Neural progenitor cell (in vitro differentiated cells): Measurements from ENCODE around the gene SUCLA2. TPM values are rescaled to one million over a fixed set of nuclear protein-coding genes. Genes with fewer than 3 reads are reported as not detected.
"Not testable (repeated sequence)": the region's sequence is repeated elsewhere in the genome, so short reads cannot be mapped to it uniquely, and the experiment has no call there.

ENCODE experiments used
- DNase-seq: peaks from one replicate; pipeline ENCODE4 v3.0.0-alpha.2; 2016; ENCODE audit warnings: low spot score
- H2AFZ ChIP-seq: fragments of 200-600 bp; sonication (generic); replicated peaks from 2 replicates; pipeline ENCODE4 v1.6.1; 2016; ENCODE audit warnings: antibody characterized with exemption
- H3F3A ChIP-seq: fragments of 200-600 bp; sonication (generic); 2 replicates; pipeline ENCODE4 v1.6.1; 2016; ENCODE audit warnings: antibody characterized with exemption, low read depth
- H3K27ac ChIP-seq: fragments of 200-600 bp; sonication (generic); 2 replicates; pipeline ENCODE4 v1.5.1; 2016; ENCODE audit warnings: mild to moderate bottlenecking
- H3K27me3 ChIP-seq: fragments of 200-600 bp; sonication (generic); 2 replicates; pipeline ENCODE4 v1.6.1; 2016; ENCODE audit warnings: mild to moderate bottlenecking, moderate library complexity
- H3K36me3 ChIP-seq: fragments of 200-600 bp; sonication (generic); 2 replicates; pipeline ENCODE4 v1.5.1; 2016
- H3K4me1 ChIP-seq: fragments of 200-600 bp; sonication (generic); 2 replicates; pipeline ENCODE4 v1.6.1; 2016; ENCODE audit warnings: mixed run types
- H3K4me2 ChIP-seq: fragments of 200-600 bp; sonication (generic); 2 replicates; pipeline ENCODE4 v1.6.1; 2016
- H3K4me3 ChIP-seq: fragments of 200-600 bp; sonication (generic); 2 replicates; pipeline ENCODE4 v1.5.1; 2016
- H3K79me2 ChIP-seq: fragments of 200-600 bp; sonication (generic); 2 replicates; pipeline ENCODE4 v1.6.1; 2016; ENCODE audit warnings: low read depth
- H3K9ac ChIP-seq: fragments of 200-600 bp; sonication (generic); 2 replicates; pipeline ENCODE4 v1.6.1; 2016
- H3K9me3 ChIP-seq: fragments of 200-600 bp; sonication (generic); 2 replicates; pipeline ENCODE4 v1.5.1; 2016; ENCODE audit warnings: low read depth
- H4K20me1 ChIP-seq: fragments of 200-600 bp; sonication (generic); 2 replicates; pipeline ENCODE4 v1.6.1; 2016; ENCODE audit warnings: low read depth
- H3K27ac Mint-ChIP-seq: 3 replicates; pipeline ENCODE4 v1.8.0; 2021; ENCODE audit warnings: mixed read lengths
- H3K27me3 Mint-ChIP-seq: 2 replicates; pipeline ENCODE4 v1.8.0; 2022; ENCODE audit warnings: low read depth, mild to moderate bottlenecking, inconsistent platforms, moderate library complexity, mixed read lengths; ENCODE audit not compliant: insufficient read depth
- H3K36me3 Mint-ChIP-seq: 3 replicates; pipeline ENCODE4 v1.8.0; 2021; ENCODE audit warnings: mixed read lengths
- H3K4me1 Mint-ChIP-seq: 3 replicates; pipeline ENCODE4 v1.8.0; 2021; ENCODE audit warnings: mixed read lengths
- H3K4me3 Mint-ChIP-seq: 3 replicates; pipeline ENCODE4 v1.8.0; 2021; ENCODE audit warnings: mild to moderate bottlenecking, moderate library complexity, mixed read lengths
- H3K9me3 Mint-ChIP-seq: 3 replicates; pipeline ENCODE4 v1.8.0; 2020; ENCODE audit warnings: mixed read lengths
- CTCF ChIP-seq: fragments of 200-600 bp; sonication (generic); IDR thresholded peaks from 2 replicates; pipeline ENCODE4 v1.5.1; 2017; ENCODE audit warnings: antibody characterized with exemption, mild to moderate bottlenecking
- EZH2 ChIP-seq: fragments of 200-600 bp; sonication (generic); IDR thresholded peaks from 2 replicates; pipeline ENCODE4 v1.6.1; 2017; ENCODE audit warnings: antibody characterized with exemption, mild to moderate bottlenecking, moderate library complexity
- EZH2phosphoT487 ChIP-seq: fragments of 200-600 bp; sonication (generic); IDR thresholded peaks from 2 replicates; pipeline ENCODE4 v1.6.1; 2017; ENCODE audit warnings: antibody characterized with exemption
- total RNA-seq: library from RNA; depleted of rRNA; stranded (reverse); fragments of >200 nt; gene quantifications from 2 replicates; pipeline ENCODE4 v1.2.3, GENCODE V29; 2015; ENCODE audit warnings: low replicate concordance

SUCLA2 gene
- total RNA-seq, 1 donor from 2014 or later = 100 TPM

- Mint-ChIP-seq H3K4me3 (no peak overlapping the region), H3K27me3 (peaks cover 2% of the 10 kb centered on the region), H3K27ac (no peak overlapping the region), H3K4me1 (no peaks in the 10 kb centered on the region), H3K36me3 (peaks cover 41% of the 10 kb centered on the region), H3K9me3 (no peaks in the 10 kb centered on the region)
- H3K9me3 ChIP-seq = no peaks in the 10 kb centered on the region
- H4K20me1 ChIP-seq = no peaks in the 10 kb centered on the region
- no peaks in the 10 kb centered on the region for H3K27me3 ChIP-seq
- no peaks in the 10 kb centered on the region for H3K4me1 ChIP-seq
- no peak overlapping the region for H2AFZ ChIP-seq
- TF ChIP-seq CTCF = no peak
- TF ChIP-seq EZH2 = no peak
- TF ChIP-seq EZH2phosphoT487 = no peak
- H3K9ac ChIP-seq = no peak overlapping the region
- no peak overlapping the region for H3K4me2 ChIP-seq
- no peak overlapping the region for H3K27ac ChIP-seq
- peaks cover 13% of the 10 kb centered on the region for H3K36me3 ChIP-seq
- no peak overlapping the region for H3K4me3 ChIP-seq
- H3K79me2 ChIP-seq = no peaks in the 10 kb centered on the region
- H3F3A ChIP-seq = no peaks in the 10 kb centered on the region
- no peak for DNase-seq
Measured at GRCh38 chr13:47949799-47950198, 51.3 kb downstream of the SUCLA2 start.

- no peak for DNase-seq
- no peaks in the 10 kb centered on the region for H3K79me2 ChIP-seq
- no peaks in the 10 kb centered on the region for H3K9me3 ChIP-seq
- Mint-ChIP-seq H3K27me3 (peaks cover 2% of the 10 kb centered on the region), H3K36me3 (peaks cover 29% of the 10 kb centered on the region), H3K27ac (no peak overlapping the region), H3K9me3 (no peaks in the 10 kb centered on the region), H3K4me1 (no peaks in the 10 kb centered on the region), H3K4me3 (no peak overlapping the region)
- no peak overlapping the region for H3K4me2 ChIP-seq
- H2AFZ ChIP-seq = no peak overlapping the region
- H3K36me3 ChIP-seq = peaks cover 11% of the 10 kb centered on the region
- H3K4me1 ChIP-seq = no peaks in the 10 kb centered on the region
- H3K27ac ChIP-seq = no peak overlapping the region
- no peaks in the 10 kb centered on the region for H3F3A ChIP-seq
- no peak overlapping the region for H3K9ac ChIP-seq
- H3K4me3 ChIP-seq = no peak overlapping the region
- H4K20me1 ChIP-seq = no peaks in the 10 kb centered on the region
- no peaks in the 10 kb centered on the region for H3K27me3 ChIP-seq
- TF ChIP-seq CTCF = no peak
- no peak for TF ChIP-seq EZH2
- TF ChIP-seq EZH2phosphoT487 = no peak
Measured at GRCh38 chr13:47945738-47946137, 55.3 kb downstream of the SUCLA2 start.

GRCh38 chr13:47945146-47945545, 55.9 kb downstream of the SUCLA2 start:
- not testable (repeated sequence) for H4K20me1 ChIP-seq, H3K27me3 ChIP-seq, H3K9me3 Mint-ChIP-seq, H2AFZ ChIP-seq, H3F3A ChIP-seq, H3K4me2 ChIP-seq, H3K9me3 ChIP-seq, H3K27ac ChIP-seq, H3K27me3 Mint-ChIP-seq, H3K27ac Mint-ChIP-seq, H3K9ac ChIP-seq, H3K4me3 ChIP-seq, H3K4me1 ChIP-seq, H3K79me2 ChIP-seq, H3K4me3 Mint-ChIP-seq, H3K4me1 Mint-ChIP-seq, DNase-seq
- H3K36me3 Mint-ChIP-seq = peaks cover 29% of the 10 kb centered on the region
- H3K36me3 ChIP-seq = peaks cover 11% of the 10 kb centered on the region

GRCh38 chr13:47934371-47934770, 66.7 kb downstream of the SUCLA2 start:
- no peak overlapping the region for H2AFZ ChIP-seq
- TF ChIP-seq CTCF (no peak), EZH2 (no peak), EZH2phosphoT487 (no peak)
- peaks cover 15% of the 10 kb centered on the region for H3K4me1 ChIP-seq
- H3K27me3 Mint-ChIP-seq = no peaks in the 10 kb centered on the region
- no peak overlapping the region for H3K9ac ChIP-seq
- H3K9me3 Mint-ChIP-seq = peaks cover 7% of the 10 kb centered on the region
- no peak overlapping the region for H3K4me3 Mint-ChIP-seq
- H3K27ac ChIP-seq = no peak overlapping the region
- H3K36me3 ChIP-seq = peaks cover 6% of the 10 kb centered on the region
- H3K9me3 ChIP-seq = no peaks in the 10 kb centered on the region
- H3K4me3 ChIP-seq = no peak overlapping the region
- H3F3A ChIP-seq = peaks cover 16% of the 10 kb centered on the region
- DNase-seq = no peak
- H3K27me3 ChIP-seq = no peaks in the 10 kb centered on the region
- H3K27ac Mint-ChIP-seq = no peak overlapping the region
- H3K79me2 ChIP-seq = no peaks in the 10 kb centered on the region
- H3K4me2 ChIP-seq = no peak overlapping the region
- peaks cover 3% of the 10 kb centered on the region for H3K4me1 Mint-ChIP-seq
- no peaks in the 10 kb centered on the region for H4K20me1 ChIP-seq
- peaks cover 21% of the 10 kb centered on the region for H3K36me3 Mint-ChIP-seq
